DMS153 (cell line): ENCODE measurements around the gene ZBTB42.

Experiments used
- DNase-seq: peaks from one replicate; lab custom pipeline; 2025; lab: John Stamatoyannopoulos, UW

Gene ZBTB42

DNA sequence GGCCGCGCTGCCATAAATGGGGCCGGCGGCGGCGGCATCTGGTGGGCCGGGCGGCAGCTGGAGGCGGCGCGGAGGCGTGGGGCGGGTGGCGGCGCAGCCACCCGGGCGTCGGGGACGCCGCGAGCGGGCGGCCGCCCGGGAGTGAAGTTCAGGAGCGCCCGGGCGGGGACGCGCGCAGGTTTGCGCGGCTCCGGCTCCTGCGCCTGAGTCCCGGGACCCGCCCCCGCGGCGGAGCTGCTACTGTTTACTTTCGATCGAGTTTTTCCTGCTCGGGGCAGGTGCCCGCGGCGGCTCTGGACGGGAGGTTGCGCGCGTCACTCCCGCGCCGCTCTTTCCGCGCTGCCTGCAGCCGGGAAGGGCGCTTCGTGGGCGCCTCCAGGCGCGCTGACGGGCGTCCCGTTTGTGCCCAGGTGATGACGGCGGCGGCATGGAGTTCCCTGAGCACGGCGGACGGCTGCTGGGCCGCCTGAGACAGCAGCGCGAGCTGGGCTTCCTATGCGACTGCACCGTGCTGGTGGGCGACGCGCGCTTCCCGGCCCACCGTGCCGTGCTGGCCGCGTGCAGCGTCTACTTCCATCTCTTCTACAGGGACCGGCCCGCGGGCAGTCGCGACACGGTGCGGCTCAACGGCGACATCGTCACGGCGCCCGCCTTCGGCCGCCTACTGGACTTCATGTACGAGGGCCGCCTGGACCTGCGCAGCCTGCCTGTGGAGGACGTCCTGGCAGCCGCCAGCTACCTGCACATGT lies at the start of gene ZBTB42:
TSS of gene ZBTB42 (plus strand) at position 331 of the 749 bp plus-strand sequence. CDS start at position 428, 97 bp downstream.
- no peak for DNase-seq

DNA sequence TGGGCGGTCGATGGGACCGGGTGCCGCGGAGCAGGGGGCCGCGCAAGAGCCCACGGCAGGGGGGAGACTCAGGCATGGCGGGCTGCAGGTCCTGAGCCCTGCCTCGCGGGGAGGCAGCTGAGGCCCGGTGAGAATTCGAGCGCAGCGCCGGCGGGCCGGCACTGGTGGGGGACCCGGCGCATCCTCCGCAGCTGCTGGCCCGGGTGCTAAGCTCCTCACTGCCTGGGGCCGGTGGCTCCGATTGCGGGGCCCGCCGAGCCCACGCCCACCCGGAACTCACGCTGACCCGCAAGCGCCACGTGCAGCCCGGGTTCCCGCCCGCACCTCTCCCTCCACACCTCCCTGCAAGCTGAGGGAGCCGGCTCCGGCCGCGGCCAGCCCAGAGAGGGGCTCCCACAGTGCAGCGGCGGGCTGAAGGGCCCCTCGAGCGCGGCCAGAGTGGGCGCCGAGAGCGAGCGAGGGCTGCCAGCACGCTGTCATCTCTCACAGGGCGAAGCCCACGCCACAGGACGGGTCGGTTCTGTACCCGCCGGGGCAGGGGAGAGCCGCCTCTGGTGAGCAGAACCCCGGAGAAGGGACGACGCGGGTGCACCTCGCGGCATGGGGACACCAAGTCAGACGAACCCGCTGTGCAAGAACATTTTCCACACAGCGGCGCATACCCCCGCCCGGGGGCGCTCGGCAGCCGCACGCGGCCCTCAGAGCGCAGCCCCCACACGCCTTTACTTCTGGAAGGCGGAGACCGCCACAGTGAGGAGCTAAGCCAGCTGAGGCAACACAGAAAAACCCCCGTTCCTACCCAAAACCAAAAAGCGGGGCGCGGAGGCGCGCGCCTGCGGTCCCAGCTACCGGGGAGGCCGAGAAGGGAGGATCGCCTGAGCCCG lies 49.1 kb upstream of the ZBTB42 start:
- DNase-seq = no peak

DNA sequence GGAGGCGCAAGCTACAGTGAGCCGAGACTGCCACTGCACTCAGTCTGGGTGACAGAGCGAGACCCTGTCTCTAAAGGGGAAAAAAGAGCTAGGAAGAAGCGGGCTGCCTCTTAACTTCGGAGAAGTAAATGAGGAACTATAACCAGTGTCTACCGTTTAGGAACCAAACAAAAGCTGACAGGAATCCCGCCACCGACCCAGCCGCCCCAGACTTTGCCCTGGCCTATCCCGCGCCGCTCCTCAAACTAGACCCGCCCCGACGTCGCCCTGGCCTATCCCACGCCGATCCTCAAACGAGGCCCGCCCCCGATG lies 48.5 kb upstream of the ZBTB42 start:
- no peak for DNase-seq

DNA sequence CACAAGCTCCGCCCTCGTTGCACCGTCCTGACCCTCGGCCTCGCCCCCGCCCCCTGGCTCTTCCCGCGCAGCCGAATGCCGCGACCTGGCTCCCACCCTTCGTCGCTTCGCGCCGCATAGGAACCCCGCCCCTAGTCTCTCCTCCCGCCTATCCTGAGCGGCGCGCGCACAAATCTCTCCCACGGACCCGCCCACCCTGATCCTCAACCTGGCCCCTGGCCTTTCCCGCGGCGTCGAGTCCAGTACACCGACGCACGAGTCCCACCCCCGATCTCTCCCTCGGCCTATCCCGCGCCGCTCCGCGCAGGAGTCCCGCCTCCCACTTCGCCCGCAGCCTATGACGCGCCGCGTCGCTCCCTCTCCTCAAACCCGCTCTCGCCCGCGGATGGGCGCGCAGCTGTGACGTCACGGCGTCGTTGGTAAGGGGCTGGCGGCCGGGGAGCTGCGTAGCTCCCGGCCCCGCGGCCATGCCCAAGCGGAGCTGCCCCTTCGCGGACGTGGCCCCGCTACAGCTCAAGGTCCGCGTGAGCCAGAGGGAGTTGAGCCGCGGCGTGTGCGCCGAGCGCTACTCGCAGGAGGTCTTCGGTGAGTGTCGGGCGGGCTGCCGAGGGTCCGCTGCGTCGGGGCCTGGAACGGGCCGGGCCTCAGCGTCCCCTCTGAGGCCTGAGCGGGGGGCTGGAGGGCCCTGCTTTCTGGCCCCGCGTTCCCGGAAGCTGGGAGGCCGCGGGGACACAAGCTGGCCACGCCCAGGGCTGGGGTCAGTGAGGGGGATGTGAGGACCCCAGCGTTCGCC lies 48.0 kb upstream of the ZBTB42 start, which contains the start of gene SIVA1:
TSS of gene SIVA1 (plus strand) at position 413 of the 793 bp plus-strand sequence. CDS start at position 468, 55 bp downstream.
- peak; percentile 94 for DNase-seq

DNA sequence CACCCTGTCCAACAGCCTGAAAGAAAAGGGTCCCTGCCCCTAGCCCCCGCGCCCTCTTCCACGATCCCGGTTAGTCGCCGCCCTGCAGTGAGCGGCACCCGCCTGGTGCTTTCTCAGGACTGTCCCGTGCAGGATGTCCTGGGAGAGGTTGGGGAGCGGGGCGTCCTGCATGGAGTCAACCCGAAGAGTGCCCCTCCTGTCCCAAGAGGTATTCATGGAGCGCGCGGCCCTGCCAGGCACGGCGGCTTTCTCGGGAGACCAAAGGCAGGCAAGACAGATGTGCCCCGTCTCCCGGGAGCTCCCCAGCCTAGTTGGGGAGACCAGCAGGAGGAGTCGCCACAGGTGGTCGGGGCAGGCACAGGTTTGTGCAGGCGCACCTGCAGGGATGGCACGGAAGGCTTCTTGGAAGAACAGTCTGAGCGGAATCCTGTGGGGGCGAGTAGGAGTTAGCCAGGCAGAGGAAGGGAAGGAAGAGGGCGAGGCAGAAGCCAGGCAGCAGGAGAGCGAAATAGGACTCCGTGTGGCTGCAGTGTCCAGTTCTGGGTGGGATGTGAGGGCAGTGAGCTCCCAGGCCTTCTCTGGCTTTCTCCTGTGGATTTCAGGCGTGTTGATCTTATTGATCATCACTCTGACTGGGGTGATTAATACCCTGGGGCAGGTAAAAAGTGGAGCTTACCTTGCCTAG lies 47.2 kb upstream of the ZBTB42 start:
- DNase-seq = no peak

DNA sequence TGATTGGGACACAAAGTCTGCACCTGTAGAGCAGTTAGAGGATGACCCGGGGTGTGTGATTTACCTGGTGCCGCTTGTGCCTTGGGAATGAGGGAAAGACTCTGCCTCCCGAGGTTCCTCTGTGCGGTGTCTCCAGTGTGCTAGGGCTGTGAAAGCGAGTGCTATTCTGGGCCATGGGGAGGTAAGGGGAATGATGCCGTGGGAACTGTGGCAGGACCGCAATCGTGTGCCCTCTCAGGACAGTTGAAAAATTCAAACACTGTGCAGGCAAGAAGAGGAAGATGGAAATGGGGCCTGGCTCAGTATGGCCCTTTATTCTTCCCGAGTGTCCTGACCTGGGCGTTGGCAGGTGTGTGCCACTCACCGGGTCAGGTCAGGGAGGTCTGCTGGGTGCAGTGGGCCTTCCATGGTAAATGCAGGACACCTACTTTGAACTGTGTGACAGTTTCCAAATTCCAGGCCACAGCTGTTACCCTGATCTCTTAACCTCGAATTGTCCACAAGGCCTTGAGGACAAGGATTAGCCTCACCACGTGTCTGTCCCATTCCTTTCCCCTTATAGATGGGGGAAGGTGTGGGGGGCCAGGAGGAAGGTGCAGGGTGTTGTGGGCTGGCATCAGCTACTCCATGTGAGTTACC lies 46.6 kb upstream of the ZBTB42 start:
- DNase-seq = no peak

DNA sequence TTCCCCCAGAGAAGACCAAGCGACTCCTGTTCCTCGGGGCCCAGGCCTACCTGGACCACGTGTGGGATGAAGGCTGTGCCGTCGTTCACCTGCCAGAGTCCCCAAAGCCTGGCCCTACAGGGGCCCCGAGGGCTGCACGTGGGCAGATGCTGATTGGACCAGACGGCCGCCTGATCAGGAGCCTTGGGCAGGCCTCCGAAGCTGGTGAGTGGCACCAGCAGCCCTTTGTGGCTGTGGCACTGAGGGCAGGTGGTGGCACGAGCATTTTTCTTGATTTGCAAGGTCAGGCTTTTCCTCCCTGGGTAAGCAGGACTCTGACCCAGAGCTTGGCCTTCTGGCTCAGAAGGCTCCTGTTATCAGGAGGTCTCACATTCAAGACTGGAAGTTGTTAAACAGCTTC lies 45.3 kb upstream of the ZBTB42 start:
- no peak for DNase-seq

DNA sequence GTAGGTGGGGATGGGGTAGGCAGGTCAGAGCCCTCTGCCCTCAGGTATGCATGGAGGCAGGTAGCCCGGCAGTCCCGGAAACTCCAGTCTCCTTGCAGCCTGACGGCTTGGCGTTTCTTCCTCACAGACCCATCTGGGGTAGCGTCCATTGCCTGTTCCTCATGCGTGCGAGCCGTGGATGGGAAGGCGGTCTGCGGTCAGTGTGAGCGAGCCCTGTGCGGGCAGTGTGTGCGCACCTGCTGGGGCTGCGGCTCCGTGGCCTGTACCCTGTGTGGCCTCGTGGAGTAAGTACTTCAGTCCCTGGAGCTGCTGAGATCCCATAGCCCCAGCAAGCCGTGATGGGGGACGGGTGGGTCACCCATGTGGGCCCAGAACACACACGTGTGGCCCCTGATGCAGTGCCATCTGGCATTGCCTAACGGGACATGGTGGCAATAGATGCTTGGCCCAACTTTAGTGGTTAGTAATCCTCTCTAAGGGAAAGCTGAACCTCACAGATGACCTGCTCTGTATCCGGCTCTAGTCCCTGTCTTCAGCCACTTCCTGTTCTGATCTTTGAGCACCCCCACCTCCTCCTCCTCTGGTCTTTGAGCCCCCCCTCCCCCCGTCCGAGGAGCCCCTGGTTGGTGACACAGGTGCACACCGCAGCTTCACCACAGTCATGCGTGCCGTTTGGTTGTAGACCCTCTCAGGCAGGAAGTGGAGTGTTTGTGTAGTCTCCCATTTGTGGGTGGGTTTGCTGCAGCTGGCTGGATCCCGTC lies 44.2 kb upstream of the ZBTB42 start:
- no peak for DNase-seq

DNA sequence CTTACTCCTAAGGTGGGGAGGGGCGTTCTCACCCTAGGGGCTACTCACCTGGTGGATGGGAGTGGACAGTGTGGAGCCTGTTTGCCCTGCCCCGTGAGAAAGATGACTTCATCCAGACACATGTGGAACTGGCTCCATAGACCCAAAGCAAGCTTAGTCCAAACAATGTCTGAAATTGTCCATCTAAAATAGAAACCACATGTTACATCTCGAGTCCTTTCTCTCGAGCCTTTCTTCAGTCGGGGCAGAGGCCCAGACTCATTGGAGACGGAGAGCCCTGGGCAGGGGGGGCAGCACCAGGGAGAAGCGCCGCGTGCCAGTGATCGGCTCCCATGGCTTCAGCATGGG lies 43.7 kb upstream of the ZBTB42 start:
- no peak for DNase-seq

DNA sequence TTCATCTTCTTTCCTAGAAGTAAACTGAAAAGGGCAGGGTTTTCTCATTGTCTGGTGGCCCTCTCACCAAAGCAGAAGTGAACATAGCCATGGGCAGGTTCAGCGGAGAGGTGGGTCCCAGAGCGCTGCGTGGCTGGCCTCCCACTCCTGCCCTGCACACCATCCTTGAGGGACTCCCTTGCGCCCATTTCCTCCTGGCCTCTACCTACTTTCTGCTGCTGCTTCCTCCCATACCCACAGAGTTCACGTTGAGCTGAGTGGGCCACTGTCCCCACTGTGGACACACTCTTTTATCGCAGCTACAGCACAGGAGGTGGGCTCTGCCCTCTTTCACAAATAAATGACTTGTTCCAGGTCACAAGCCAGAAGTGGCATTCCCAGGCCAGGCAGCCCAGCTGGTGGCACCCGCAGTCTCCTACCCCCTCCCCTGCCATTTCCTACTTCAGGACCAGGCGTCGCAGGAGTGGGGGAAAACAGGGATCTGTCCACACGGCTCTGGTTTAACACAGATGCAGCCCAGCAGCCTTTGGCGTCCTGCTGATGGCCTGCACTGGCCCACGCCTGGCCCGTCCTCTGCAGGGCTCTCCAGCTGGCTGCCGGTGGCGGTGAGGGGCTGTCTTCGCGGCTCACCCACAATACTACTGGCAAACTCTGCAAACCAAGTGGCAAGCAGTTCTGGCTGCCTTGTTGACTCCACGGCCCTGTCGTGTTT lies 43.1 kb upstream of the ZBTB42 start:
- DNase-seq = no peak

DNA sequence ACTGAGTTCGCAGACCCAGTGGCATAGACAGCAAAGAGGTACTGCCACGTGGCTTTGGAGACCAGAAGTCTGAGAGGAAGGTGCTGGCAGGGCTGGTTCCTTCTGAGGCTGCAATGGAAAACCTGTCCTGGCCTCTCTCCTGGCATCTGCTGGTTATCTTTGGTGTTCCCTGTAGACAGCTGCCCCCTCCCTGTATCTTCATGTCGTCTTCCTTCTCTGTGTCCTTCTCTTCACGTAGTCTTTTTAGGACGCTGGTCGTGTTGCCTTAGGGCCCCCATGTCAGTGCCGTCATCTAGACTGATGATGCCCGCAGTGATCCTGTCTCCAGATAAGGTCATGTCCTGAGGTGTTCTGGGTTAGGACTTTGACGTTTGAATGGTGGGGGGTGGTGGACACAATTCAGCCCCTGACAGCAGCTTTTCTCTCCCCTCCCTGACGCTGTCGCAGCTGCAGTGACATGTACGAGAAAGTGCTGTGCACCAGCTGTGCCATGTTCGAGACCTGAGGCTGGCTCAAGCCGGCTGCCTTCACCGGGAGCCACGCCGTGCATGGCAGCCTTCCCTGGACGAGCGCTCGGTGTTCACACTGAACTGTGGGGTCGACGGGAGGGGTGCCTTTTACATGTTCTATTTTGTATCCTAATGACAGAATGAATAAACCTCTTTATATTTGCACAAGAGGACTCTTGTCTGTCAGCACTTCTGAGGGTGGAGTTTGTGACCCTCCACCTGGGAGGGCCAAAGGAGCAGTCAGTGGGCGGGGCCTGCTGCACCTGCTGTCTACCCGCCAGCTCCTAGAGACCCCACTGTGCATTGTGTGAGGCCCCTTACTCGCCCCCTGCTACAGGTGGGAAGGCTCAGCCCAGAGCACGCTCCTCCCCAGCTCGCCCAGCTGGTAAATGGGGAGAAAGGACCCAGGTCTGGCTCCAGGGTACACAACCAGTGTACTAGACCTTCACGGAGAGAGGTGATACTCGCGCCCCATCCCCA lies 41.6 kb upstream of the ZBTB42 start:
- DNase-seq = no peak

DNA sequence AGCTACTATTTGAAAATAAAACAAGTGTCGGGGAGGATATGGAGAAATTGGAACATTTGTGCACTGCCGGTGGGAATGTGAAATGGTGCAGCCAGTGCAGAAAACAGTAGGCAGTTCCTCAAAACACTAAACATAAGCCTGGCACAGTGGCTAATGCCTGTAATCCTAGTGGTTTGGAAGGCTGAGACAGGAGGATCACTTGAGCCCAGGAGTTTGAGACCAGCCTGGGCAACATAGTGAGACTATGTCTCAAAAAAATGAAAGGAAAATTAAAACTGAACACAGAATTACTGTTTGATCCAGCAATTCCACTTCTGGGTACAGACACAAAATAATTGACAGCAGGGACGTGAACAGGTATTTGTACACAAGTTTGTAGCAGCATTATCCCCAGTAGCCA lies 35.4 kb upstream of the ZBTB42 start:
- DNase-seq = no peak

DNA sequence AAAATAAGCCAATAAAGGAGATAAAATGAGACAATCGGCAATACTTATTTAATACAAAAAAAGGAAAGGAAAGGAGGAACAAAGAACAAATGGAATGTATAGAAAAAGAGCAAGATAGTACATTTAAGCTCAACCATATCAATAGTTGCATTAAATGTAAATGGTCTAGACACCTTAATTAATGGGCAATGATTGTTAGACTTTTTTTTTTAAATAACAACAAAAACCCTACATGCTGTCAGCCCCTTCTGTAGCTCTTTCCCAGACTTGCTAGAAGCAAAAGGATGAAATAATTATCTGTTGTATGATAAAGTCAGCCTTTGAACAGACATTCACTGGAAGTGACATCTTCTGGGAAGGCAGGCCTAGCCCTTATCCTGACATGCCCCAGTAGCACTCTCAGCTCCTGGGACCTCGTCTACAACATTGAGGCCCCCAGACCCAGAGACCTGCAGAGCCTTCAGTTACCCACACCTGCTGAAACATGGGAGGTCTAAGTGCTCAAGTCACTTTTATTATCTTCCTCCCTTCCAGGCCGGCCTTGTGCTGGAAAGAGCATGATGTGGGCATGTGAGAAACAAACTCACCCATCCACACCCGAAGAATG lies 34.5 kb upstream of the ZBTB42 start:
- DNase-seq = no peak

DNA sequence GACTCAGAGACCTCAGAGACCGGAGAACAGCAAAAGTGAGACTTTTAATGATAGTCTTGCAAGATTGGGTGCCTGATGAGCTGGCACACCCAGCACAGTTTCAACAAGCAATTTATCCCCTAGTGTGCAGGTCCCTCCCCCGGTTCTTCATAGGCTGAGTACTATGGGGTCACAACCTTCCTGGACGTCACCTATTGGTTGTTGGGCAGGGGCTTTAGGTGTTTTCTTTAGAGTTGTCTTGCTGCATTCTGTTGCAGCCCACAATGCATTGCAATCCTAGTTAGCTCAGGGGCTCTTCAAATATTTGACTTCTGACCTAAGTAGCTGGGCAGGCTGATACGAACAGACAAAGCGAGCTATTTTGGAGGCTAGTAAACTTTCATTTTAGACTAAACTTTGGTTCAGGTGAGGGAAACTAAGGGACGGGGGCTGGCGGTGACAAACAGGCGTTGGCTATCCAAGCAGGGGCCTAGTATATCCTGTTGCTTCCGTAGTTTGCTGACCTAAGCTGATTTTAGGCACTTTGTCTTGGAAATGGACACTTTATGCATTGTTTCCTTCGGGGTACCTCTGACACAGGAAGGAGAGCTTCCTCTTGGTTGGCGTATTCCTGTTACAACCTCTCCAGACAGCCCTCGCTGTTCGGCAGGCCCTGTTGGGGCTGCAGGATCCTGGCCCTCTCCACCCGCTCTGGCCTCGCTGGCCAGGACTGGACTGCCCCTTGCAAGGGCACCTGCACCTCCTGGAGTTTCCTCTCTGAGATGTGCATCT lies 33.9 kb upstream of the ZBTB42 start:
- DNase-seq = no peak

DNA sequence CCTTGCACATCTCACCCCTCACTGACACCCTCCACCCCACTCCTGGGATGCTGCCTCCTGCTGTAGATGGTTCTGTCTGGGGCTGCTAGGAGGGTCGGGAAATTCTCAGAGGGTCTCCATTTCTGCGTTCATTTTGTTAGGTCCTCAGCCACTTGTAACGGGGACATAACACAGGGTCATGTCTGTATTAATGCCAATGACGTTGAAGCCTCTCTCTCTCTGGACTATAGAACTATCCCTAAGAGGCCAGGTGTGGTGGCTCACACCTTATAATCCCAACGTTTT lies 33.3 kb upstream of the ZBTB42 start:
- no peak for DNase-seq

DNA sequence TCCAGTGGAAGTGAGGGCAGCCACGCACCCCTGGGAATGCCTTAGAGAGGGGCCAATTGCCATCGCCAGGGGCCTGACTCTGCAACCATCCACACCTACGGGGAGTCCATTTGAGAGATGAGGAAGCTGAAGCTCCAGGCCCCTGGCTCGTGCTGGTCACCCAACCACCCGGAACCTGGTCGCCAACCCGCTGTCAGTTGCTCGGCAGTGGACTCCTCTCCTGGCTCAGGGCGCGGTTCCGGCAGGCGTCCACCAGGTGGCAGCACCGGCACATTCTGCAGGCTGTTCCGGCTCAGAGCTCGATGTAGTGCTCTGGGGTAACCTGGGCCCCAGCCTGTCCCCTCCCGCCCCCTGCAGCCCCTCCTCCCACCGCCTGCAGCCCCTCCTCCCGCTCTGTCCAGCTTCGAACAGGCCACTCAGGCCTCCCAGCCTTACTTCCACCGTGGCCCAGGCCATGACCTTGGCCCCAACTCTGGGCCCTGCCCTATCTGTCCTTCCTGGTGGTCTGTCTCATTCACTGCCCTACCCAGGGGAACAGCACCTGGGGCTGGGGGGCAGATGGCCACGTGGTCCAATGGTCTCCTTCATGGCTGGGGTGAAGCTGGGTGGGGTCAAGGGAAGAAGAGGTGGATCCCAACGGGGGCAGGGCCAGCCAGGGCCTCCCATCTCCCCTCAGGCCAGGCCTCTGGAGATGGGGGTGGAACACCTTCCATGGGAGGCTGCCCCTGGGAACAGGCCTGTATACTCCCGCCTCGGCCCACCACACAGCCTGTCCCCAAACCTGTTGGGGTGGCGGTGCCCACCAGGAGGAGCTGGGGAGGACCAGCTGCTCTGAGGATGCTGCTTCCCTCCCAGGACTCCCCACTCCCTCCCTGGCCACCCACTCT lies 32.2 kb upstream of the ZBTB42 start:
- DNase-seq = no peak
